ENCODE measurements around the gene XYLT2. TPM values are rescaled to one million over a fixed set of nuclear protein-coding genes. Genes with fewer than 3 reads are reported as not detected.
"Not testable (repeated sequence)": the region's sequence is repeated elsewhere in the genome, so short reads cannot be mapped to it uniquely, and the experiment has no call there.

Gene XYLT2
- total RNA-seq, 1 donor: 6.8 TPM

- Histone ChIP-seq H3K4me1 (ENCODE audit: insufficient read depth, low read length) (no peaks in the 10 kb centered on the region), H3K4me3 (ENCODE audit: low read length) (no peak overlapping the region), H3K27me3 (ENCODE audit: insufficient read depth, low read length) (no peaks in the 10 kb centered on the region), H3K9me3 (ENCODE audit: low read depth, low read length) (no peaks in the 10 kb centered on the region)
These were observed 31.4 kb upstream of the XYLT2 start for GRCh38 chr17:50314456-50315011.

- H3K4me1 ChIP-seq (ENCODE audit: insufficient read depth, low read length): no peaks in the 10 kb centered on the region
- no peaks in the 10 kb centered on the region for H3K27me3 ChIP-seq (ENCODE audit: insufficient read depth, low read length)
- no peaks in the 10 kb centered on the region for H3K9me3 ChIP-seq (ENCODE audit: low read depth, low read length)
- no peak overlapping the region for H3K4me3 ChIP-seq (ENCODE audit: low read length)
These were observed 29.8 kb upstream of the XYLT2 start for GRCh38 chr17:50316016-50316587.

GRCh38 chr17:50316660-50317059 is 29.3 kb upstream of the XYLT2 start:
- H3K27me3 ChIP-seq (ENCODE audit: insufficient read depth, low read length): not testable (repeated sequence)

GRCh38 chr17:50317121-50317520 is 28.8 kb upstream of the XYLT2 start:
- Histone ChIP-seq H3K4me1 (ENCODE audit: insufficient read depth, low read length) (no peaks in the 10 kb centered on the region), H3K4me3 (ENCODE audit: low read length) (no peak overlapping the region), H3K27me3 (ENCODE audit: insufficient read depth, low read length) (no peaks in the 10 kb centered on the region), H3K9me3 (ENCODE audit: low read depth, low read length) (no peaks in the 10 kb centered on the region)

More at GRCh38 chr17:50316660-50317059, 29.3 kb upstream of the XYLT2 start:
- H3K4me1 ChIP-seq (ENCODE audit: insufficient read depth, low read length); H3K4me3 ChIP-seq (ENCODE audit: low read length); H3K9me3 ChIP-seq (ENCODE audit: low read depth, low read length): not testable (repeated sequence)

- Histone ChIP-seq H3K4me1 (ENCODE audit: insufficient read depth, low read length) (no peaks in the 10 kb centered on the region), H3K9me3 (ENCODE audit: low read depth, low read length) (no peaks in the 10 kb centered on the region), H3K27me3 (ENCODE audit: insufficient read depth, low read length) (no peaks in the 10 kb centered on the region), H3K4me3 (ENCODE audit: low read length) (no peak overlapping the region)
These were observed 27.2 kb upstream of the XYLT2 start for GRCh38 chr17:50318501-50319285.

- Histone ChIP-seq H3K4me3 (ENCODE audit: low read length) (no peak overlapping the region), H3K4me1 (ENCODE audit: insufficient read depth, low read length) (no peaks in the 10 kb centered on the region), H3K27me3 (ENCODE audit: insufficient read depth, low read length) (no peaks in the 10 kb centered on the region), H3K9me3 (ENCODE audit: low read depth, low read length) (no peaks in the 10 kb centered on the region)
These were observed 26.5 kb upstream of the XYLT2 start for GRCh38 chr17:50319306-50320004.

GRCh38 chr17:50322271-50322670 is 23.7 kb upstream of the XYLT2 start:
- Histone ChIP-seq H3K27me3 (ENCODE audit: insufficient read depth, low read length) (no peaks in the 10 kb centered on the region), H3K4me3 (ENCODE audit: low read length) (no peak overlapping the region), H3K4me1 (ENCODE audit: insufficient read depth, low read length) (no peaks in the 10 kb centered on the region), H3K9me3 (ENCODE audit: low read depth, low read length) (no peaks in the 10 kb centered on the region)

- Histone ChIP-seq H3K4me3 (ENCODE audit: low read length) (no peak overlapping the region), H3K4me1 (ENCODE audit: insufficient read depth, low read length) (no peaks in the 10 kb centered on the region), H3K9me3 (ENCODE audit: low read depth, low read length) (no peaks in the 10 kb centered on the region), H3K27me3 (ENCODE audit: insufficient read depth, low read length) (no peaks in the 10 kb centered on the region)
These were observed 22.9 kb upstream of the XYLT2 start for GRCh38 chr17:50323060-50323459.

GRCh38 chr17:50325906-50326305 is 20.0 kb upstream of the XYLT2 start:
- Histone ChIP-seq H3K4me1 (ENCODE audit: insufficient read depth, low read length) (no peaks in the 10 kb centered on the region), H3K27me3 (ENCODE audit: insufficient read depth, low read length) (no peaks in the 10 kb centered on the region), H3K4me3 (ENCODE audit: low read length) (no peak overlapping the region), H3K9me3 (ENCODE audit: low read depth, low read length) (no peaks in the 10 kb centered on the region)

- Histone ChIP-seq H3K4me1 (ENCODE audit: insufficient read depth, low read length) (no peaks in the 10 kb centered on the region), H3K27me3 (ENCODE audit: insufficient read depth, low read length) (no peaks in the 10 kb centered on the region), H3K9me3 (ENCODE audit: low read depth, low read length) (no peaks in the 10 kb centered on the region), H3K4me3 (ENCODE audit: low read length) (no peak overlapping the region)
These were observed 19.0 kb upstream of the XYLT2 start for GRCh38 chr17:50326831-50327364.

- Histone ChIP-seq H3K4me1 (ENCODE audit: insufficient read depth, low read length) (peaks cover 5% of the 10 kb centered on the region), H3K27me3 (ENCODE audit: insufficient read depth, low read length) (no peaks in the 10 kb centered on the region), H3K4me3 (ENCODE audit: low read length) (no peak overlapping the region), H3K9me3 (ENCODE audit: low read depth, low read length) (no peaks in the 10 kb centered on the region)
These were observed 17.3 kb upstream of the XYLT2 start for GRCh38 chr17:50328363-50329325.

- Histone ChIP-seq H3K9me3 (ENCODE audit: low read depth, low read length) (no peaks in the 10 kb centered on the region), H3K4me1 (ENCODE audit: insufficient read depth, low read length) (peaks cover 5% of the 10 kb centered on the region), H3K4me3 (ENCODE audit: low read length) (no peak overlapping the region), H3K27me3 (ENCODE audit: insufficient read depth, low read length) (no peaks in the 10 kb centered on the region)
These were observed 16.2 kb upstream of the XYLT2 start for GRCh38 chr17:50329716-50330115.

- Histone ChIP-seq H3K9me3 (ENCODE audit: low read depth, low read length) (no peaks in the 10 kb centered on the region), H3K27me3 (ENCODE audit: insufficient read depth, low read length) (no peaks in the 10 kb centered on the region), H3K4me3 (ENCODE audit: low read length) (no peak overlapping the region), H3K4me1 (ENCODE audit: insufficient read depth, low read length) (peaks cover 5% of the 10 kb centered on the region)
These were observed 15.7 kb upstream of the XYLT2 start for GRCh38 chr17:50330151-50330775.
